NCI-H2227 (cell line): ENCODE data around the gene GRAMD4.
"Not testable (repeated sequence)": the region's sequence is repeated elsewhere in the genome, so short reads cannot be mapped to it uniquely, and the experiment has no call there.

ENCODE experiments used
- DNase-seq: peaks from one replicate; lab custom pipeline; 2025; ENCODE audit not compliant: unreplicated experiment; lab: John Stamatoyannopoulos, UW

GRAMD4 gene

DNA sequence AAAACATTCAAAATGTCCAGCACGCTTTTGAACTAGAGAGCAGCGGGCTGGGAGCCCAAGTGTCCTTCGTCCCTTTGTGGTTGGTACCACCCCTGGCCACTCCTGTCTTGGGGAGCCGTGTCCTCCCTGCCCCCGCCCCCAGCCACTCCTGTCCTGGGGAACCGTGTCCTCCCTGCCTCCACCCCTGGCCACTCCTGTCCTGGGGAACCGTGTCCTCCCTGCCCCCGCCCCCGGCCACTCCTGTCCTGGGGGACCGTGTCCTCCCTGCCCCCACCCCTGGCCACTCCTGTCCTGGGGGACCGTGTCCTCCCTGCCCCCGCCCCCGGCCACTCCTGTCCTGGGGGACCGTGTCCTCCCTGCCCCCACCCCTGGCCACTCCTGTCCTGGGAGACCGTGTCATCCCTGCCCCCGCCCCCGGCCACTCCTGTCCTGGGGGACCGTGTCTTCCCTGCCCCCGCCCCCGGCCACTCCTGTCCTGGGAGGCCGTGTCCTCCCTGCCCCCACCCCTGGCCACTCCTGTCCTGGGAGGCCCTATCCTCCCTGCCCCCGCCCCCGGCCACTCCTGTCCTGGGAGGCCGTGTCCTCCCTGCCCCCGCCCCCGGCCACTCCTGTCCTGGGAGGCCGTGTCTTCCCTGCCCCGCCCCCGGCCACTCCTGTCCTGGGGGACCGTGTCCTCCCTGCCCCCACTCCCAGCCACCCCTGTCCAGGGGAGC is 14.9 kb downstream of the GRAMD4 start:
- DNase-seq: not testable (repeated sequence)

GRCh38 chr22:46635756-46636155 is 15.6 kb downstream of the GRAMD4 start:
- no peak for DNase-seq

- DNase-seq: no peak
Observed at GRCh38 chr22:46636221-46637002, 16.2 kb downstream of the GRAMD4 start.

GRCh38 chr22:46637711-46638600 is 17.8 kb downstream of the GRAMD4 start:
- no peak for DNase-seq

DNA sequence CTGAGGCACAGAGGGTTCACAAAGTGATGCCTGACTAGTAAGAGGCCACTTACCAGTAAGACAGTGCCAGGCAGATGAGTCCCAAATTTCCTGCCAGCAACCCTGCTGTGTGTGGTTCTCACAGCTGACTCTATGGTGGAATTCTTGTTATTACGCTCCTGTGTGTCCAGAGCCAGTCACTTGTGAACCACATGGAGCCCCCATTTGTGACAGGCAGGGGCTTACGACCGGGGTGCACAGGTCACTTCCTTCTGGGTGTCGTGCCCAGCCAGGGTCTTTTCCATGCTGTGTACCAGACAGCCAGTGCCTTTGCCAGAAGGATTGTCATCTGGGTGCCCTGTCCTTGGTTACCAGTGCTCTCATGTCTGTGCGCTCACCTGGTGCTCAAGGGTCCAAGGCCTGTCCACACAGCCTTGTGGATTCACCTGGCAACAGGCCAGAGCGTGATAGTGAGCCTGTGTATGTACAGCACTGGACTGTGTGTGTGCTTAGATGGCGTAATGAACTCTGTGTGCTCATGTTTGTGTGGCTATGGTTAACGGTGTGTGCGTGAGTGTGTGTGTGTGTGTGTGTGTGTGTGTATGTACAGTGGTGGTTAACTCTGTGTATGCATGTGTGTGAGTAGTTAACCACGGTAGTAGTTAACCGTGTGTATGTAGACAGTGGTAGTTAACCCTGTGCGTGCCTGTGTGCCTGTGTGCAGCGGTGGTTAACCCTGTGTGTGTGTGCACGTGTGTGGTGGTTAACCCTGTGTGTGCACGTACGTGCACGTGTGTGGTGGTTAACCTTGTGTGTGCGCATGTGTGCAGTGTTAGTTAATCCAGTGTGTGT is 18.6 kb downstream of the GRAMD4 start:
- DNase-seq: no peak

DNA sequence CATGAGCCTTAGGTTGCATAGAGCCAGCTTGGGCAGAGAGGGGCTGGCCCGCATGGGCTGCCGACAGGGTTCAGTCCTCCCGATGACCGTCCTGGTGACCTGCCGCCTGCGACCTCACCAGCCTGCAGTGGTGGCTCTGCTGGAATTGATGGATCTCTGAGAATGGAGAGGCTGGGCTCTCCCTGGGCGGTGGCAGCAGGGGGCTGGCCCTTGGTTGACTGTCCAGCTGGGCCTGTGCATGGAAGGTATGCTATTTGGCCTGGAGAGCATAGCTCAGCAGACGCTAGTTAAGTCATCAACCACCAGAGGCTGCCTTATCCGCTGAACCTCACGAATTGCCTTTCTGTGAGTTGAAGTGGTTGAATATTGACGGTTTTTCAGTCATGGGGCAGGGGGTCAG is 19.7 kb downstream of the GRAMD4 start:
- no peak for DNase-seq

- DNase-seq: no peak
Observed at GRCh38 chr22:46640293-46641055, 20.3 kb downstream of the GRAMD4 start.

DNA sequence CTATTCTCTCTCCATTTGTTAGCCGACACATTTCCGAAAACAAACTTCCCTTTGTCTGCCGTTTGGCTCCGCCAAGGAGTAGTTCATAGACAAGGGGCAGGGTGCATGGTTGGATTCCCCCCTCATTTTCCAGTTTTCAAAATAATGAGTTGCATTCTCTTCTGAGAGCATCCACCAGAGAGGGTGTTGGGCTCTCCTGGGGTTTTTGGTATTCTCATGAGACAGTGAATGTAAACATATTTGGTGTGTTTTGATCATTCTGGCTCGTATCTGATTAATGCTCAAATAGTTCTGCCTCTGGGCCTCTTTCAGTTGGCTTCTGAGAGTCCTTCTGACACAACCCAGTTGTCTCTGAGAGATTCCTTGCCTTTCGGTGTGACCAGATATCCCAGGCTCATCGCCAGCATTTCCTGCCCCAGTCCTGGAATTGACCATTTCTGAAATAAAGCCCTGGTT is 21.7 kb downstream of the GRAMD4 start:
- no peak for DNase-seq

DNA sequence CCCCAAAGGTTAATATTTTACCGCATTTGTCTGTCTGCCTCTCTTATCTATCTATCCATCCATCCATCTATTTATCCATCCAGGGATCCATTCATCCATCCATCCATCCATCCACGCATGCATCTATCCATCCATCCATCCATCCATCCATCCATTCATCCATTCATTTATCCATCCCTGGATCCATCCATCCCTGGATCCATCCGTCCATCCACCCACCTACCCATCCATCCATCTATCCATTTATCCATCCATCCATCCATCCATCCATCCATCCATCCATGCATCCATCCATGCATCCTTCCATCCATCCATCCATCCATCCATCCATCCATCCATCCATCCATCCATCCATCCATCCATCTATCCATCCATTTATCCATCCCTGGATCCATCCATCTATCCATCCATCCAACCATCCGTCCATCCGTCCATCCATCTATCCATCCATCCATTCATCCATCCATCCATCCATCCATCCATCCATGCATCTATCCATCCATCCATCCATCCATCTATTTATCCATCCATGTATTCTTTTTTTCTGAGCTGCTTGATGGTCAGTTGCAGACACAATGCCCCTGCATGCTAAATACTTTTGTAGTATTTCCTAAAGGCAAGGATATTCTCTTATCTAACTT is 22.8 kb downstream of the GRAMD4 start:
- not testable (repeated sequence) for DNase-seq

DNA sequence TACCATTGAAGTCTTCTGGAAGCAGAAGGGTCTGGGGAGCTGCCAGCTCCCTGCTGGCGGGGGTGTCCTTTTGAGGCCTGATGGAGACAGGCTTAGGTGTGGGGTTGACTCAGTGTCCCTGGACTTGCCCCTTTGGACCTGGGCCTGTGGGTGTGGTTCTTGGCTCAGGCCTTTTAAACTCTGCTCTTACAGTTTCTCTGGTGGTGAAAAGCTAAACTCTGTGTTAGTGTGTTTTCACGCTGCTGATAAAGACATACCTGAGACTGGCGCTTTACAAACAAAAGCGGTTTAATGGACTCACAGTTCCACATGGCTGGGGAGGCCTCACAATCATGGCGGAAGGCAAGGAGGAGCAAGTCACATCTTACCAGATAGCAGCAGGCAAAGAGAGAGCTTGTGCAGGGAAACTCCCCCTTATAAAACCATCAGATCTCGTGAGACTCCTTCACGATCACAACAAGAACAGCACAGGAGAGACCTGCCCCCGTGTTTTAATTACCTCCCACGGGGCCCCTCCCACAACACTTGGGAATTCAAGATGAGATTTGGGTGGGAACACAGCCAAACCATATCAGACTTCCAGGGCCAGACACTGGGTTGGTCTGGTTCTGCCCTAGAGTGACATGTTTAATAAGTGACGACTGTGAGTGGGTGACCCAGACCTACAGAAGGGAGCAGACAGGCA is 26.5 kb downstream of the GRAMD4 start:
- no peak for DNase-seq

DNA sequence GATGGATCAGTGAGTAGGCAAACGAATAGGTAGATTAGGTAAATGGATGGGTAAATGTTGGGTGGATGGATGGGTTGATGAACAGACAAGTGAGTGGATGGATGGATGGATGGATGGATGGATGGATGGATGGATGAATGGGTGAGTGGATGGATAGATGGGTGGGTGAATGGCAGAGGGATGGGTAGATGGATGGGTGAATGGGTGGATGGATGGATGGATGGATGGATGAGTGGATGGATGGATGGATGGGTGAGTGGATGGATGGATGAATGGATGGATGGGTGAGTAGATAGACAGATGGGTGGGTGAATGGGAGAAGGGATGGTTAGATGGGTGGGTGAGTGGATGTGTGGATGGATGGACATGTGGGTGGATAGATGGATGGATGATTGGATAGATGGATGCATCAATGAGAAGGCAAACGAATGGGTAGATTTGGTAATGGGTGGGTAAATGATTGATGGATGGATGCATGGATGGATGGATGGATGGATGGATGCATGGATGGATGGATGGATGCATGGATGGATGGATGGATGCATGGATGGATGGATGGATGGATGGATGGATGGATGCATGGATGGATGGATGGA is 28.1 kb downstream of the GRAMD4 start:
- DNase-seq: not testable (repeated sequence)

- DNase-seq: no peak
Observed at GRCh38 chr22:46649141-46650077, 29.2 kb downstream of the GRAMD4 start.

DNA sequence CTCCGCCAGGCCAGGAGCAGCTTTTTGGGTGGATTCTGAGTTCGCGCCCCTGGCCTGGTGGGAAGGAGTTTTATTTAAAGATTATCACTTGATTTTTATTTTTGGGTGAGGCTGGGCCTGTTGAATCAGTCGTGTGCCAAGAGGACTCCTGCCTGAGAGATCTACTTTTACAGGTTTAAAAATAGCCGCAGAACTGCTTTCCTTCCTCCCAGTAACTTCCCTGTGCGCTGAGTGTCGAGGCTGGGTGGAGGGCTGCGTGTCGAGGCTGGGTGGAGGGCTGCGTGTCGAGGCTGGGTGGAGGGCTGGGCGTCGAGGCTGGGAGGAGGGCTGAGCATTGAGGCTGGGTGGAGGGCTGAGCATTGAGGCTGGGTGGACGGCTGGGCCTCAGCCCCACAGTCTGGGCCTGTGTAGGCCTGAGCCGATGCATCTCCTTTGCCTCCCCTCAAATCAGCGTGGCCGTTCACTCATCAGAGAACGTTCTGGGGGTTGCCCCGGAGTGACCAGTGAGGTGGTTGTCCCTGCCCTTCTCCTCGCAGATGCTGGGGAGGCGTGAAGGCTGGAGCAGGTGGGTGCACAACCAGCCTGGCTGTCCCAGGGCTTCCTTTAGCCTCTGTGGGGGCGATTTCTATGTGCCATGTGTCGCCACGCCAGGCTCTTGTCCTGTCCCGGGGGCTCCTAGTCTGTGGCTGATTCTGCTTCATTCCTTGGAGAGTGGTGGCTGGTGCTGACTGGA is 30.1 kb downstream of the GRAMD4 start:
- no peak for DNase-seq

DNA sequence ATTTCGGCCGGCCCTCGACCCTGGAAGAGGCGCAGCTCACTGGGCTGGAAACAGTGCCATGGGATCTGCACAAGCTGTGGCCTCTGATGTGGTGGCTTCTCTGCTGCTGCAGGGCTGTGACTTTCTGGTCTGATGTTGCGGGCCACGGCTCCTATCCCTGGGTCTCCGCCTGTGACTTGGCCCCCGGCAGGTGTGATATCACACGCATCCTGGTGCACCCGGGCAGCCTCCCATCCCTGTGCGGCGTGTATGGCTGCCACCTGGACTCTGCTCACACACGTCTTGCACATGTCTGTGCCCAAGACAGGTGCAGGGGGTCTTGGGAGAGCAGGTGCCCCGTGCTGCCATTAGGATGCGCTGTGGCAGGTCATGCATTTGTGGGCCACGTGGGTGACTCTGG is 31.1 kb downstream of the GRAMD4 start:
- no peak for DNase-seq

DNA sequence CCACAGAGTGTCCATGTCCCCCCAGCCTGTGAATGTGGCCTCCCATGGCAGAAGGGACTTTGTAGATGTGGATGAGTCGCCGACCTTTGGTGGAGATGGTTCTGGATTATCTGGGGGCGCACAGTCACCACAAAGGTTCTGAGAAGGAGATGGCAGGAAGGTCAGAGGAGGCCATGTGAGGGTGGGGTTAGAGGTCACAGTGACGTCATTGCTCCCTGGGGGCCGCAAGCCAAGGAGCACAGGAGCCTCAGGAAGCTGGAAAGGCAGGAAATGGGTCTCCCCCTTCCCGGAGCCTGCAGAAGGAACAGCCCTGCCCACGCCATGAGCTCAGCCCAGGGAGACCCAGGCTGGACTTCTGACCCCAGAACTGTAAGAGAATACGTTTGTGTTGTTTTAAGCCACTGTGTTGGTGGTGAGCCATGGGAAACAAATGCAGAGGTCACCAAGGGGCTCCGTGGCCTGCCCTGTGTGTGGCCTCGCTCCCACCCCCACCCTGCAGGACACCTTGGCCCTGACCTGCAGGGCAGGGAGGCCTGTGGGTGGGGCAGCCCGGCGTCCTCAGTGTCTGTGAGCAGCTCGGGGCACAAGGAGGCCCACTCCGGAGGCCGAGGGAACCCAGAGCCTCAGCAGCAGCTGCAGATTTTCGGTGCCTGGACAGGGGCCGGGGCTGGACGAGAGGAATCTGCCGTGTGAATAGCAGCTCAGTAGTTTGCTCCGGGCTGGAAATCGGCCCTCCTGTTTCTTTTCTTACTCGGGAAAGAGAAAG is 32.1 kb downstream of the GRAMD4 start:
- DNase-seq: no peak

DNA sequence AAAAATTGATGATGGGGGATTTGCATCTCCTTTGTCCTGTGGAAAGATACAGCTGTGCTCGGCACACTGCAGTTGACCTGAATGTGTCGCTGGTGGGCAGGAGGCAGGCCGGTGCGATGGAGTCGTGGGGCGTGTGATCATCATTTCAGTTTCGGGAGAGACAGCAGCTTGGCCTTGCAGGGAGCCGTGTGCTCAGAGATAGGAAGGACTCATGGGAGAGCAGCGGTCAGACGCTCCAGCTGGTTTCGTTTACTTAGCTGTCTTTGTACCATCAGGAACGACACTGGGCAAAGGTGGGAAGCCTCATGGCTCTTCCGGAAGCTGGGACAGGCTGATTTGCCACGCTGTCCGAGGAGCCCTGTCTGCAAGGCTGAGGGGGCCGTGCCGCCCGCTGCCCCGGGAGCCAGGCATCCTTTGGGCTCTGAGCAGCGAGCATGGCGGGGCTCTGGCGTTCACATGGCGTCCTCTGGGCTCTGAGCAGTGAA is 32.7 kb downstream of the GRAMD4 start:
- DNase-seq: no peak
